PC-3 (cell line): ENCODE data around the gene KCTD20.
"Not testable (repeated sequence)": the region's sequence is repeated elsewhere in the genome, so short reads cannot be mapped to it uniquely, and the experiment has no call there.

ENCODE experiments used
- EZH2 ChIP-seq: fragments of 300-600 bp; sonication (generic); IDR thresholded peaks from one replicate; pipeline ENCODE4 v1.6.1; 2017; ENCODE audit warnings: antibody characterized with exemption, mild to moderate bottlenecking, low read length; ENCODE audit not compliant: unreplicated experiment
- EZH2phosphoT487 ChIP-seq: fragments of 300-600 bp; sonication (generic); IDR thresholded peaks from 2 replicates; pipeline ENCODE4 v1.6.1; 2018; ENCODE audit warnings: mild to moderate bottlenecking, antibody characterized with exemption, low read length, borderline replicate concordance
- TF ChIP-seq, protein P1 (sequence below): fragments of 300-600 bp; sonication (generic); conservative IDR thresholded peaks from 2 replicates; pipeline ENCODE4 v1.5.1; 2017; ENCODE audit warnings: antibody characterized with exemption, low read depth, mild to moderate bottlenecking, low read length

DNA sequence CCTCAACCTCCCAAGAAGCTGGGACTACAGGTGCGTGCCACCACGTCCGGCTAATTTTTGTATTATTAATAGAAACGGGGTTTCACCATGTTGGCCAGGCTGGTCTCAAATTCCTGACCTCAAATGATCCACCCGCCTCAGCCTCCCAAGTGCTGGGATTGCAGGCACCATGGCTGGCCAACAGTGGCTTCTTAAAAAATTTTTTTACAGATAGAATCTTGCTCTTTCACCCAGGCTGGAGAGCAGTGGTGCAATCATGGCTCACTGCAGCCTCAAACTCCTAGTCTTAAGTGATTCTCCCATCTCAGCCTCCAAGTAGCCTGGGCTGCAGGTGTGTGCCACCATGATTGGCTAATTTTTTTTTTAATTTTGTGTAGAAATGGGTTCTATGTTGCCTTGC is 40.5 kb downstream of the KCTD20 start:
- not testable (repeated sequence) for TF ChIP-seq EZH2phosphoT487, EZH2
- TF ChIP-seq, protein P1, sequence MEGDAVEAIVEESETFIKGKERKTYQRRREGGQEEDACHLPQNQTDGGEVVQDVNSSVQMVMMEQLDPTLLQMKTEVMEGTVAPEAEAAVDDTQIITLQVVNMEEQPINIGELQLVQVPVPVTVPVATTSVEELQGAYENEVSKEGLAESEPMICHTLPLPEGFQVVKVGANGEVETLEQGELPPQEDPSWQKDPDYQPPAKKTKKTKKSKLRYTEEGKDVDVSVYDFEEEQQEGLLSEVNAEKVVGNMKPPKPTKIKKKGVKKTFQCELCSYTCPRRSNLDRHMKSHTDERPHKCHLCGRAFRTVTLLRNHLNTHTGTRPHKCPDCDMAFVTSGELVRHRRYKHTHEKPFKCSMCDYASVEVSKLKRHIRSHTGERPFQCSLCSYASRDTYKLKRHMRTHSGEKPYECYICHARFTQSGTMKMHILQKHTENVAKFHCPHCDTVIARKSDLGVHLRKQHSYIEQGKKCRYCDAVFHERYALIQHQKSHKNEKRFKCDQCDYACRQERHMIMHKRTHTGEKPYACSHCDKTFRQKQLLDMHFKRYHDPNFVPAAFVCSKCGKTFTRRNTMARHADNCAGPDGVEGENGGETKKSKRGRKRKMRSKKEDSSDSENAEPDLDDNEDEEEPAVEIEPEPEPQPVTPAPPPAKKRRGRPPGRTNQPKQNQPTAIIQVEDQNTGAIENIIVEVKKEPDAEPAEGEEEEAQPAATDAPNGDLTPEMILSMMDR = not testable (repeated sequence)
